Activated naive CD4-positive, alpha-beta T cell (primary cell): ENCODE measurements around the gene POTEH.
"Not testable (repeated sequence)": the region's sequence is repeated elsewhere in the genome, so short reads cannot be mapped to it uniquely, and the experiment has no call there.

Experiments used
- DNase-seq, 4 experiments: peaks; one replicate each; lab custom pipeline; 2025; lab: John Stamatoyannopoulos, UW

Gene POTEH

GRCh38 chr22:15689749-15690125 lies at the start of gene POTEH:
TSS of gene POTEH (plus strand) at chr22:15690026. CDS start at chr22:15690078, 52 bp downstream.
- not testable (repeated sequence) for DNase-seq

GRCh38 chr22:15642288-15642861 lies 47.5 kb upstream of the POTEH start:
- DNase-seq: not testable (repeated sequence)

- not testable (repeated sequence) for DNase-seq
These were observed 37.9 kb upstream of the POTEH start for GRCh38 chr22:15651954-15652353.

- not testable (repeated sequence) for DNase-seq
These were observed 37.1 kb upstream of the POTEH start for GRCh38 chr22:15652738-15653137.

- DNase-seq: not testable (repeated sequence)
These were observed 36.6 kb upstream of the POTEH start for GRCh38 chr22:15653241-15653640.

- DNase-seq: not testable (repeated sequence)
These were observed 28.7 kb upstream of the POTEH start for GRCh38 chr22:15661102-15661501.

- DNase-seq: not testable (repeated sequence)
These were observed 25.1 kb upstream of the POTEH start for GRCh38 chr22:15664682-15665081.

GRCh38 chr22:15665478-15665877 lies 24.3 kb upstream of the POTEH start:
- not testable (repeated sequence) for DNase-seq

- not testable (repeated sequence) for DNase-seq
These were observed 20.4 kb upstream of the POTEH start for GRCh38 chr22:15669430-15669829.

- DNase-seq: not testable (repeated sequence)
These were observed 10.1 kb upstream of the POTEH start for GRCh38 chr22:15679702-15680101.

- DNase-seq: not testable (repeated sequence)
These were observed 5.7 kb upstream of the POTEH start for GRCh38 chr22:15684115-15684514.

GRCh38 chr22:15684695-15685094 lies 5.1 kb upstream of the POTEH start:
- not testable (repeated sequence) for DNase-seq

GRCh38 chr22:15685641-15686040 lies 4.2 kb upstream of the POTEH start:
- DNase-seq: not testable (repeated sequence)

GRCh38 chr22:15687086-15687485 lies 2.7 kb upstream of the POTEH start:
- not testable (repeated sequence) for DNase-seq

- DNase-seq: not testable (repeated sequence)
These were observed 2.1 kb upstream of the POTEH start for GRCh38 chr22:15687676-15688075.

- DNase-seq: not testable (repeated sequence)
These were observed 1.7 kb upstream of the POTEH start for GRCh38 chr22:15688090-15688489.

GRCh38 chr22:15689012-15689748 lies 646 bp upstream of the POTEH start:
- not testable (repeated sequence) for DNase-seq

- not testable (repeated sequence) for DNase-seq
These were observed 23.8 kb downstream of the POTEH start for GRCh38 chr22:15713600-15713999.

- DNase-seq: not testable (repeated sequence)
These were observed 24.3 kb downstream of the POTEH start for GRCh38 chr22:15714125-15714524.

GRCh38 chr22:15721884-15722283 lies 32.1 kb downstream of the POTEH start:
- not testable (repeated sequence) for DNase-seq

GRCh38 chr22:15729209-15729917 lies 39.5 kb downstream of the POTEH start:
- not testable (repeated sequence) for DNase-seq

- not testable (repeated sequence) for DNase-seq
These were observed 41.2 kb downstream of the POTEH start for GRCh38 chr22:15731023-15731422.

GRCh38 chr22:15734411-15734810 lies 44.6 kb downstream of the POTEH start:
- DNase-seq: not testable (repeated sequence)
